Muscle layer of duodenum (tissue), 2 donors: ENCODE data around the gene CST9L.

Experiments used
- H3K27ac ChIP-seq: one replicate; pipeline ENCODE4 v1.7.0; 2013; ENCODE audit warnings: mild to moderate bottlenecking, low read length
- H3K27me3 ChIP-seq: one replicate; pipeline ENCODE4 v1.7.0; 2013; ENCODE audit warnings: low read depth, mild to moderate bottlenecking, control low read depth, low read length
- H3K36me3 ChIP-seq, 2 donors: one replicate each; pipeline ENCODE4 v1.7.0; 2013; ENCODE audit warnings: low read length in 2 of 2, control low read depth in 1 of 2, mild to moderate bottlenecking in 1 of 2; ENCODE audit not compliant: insufficient read depth in 2 of 2, control insufficient read depth in 1 of 2
- H3K4me1 ChIP-seq, 2 donors: one replicate each; pipeline ENCODE4 v1.7.0; 2013; ENCODE audit warnings: low read length in 2 of 2, mild to moderate bottlenecking in 2 of 2, control low read depth in 1 of 2, moderate library complexity in 1 of 2; ENCODE audit not compliant: insufficient read depth in 2 of 2, control insufficient read depth in 1 of 2
- H3K4me3 ChIP-seq, 2 donors: one replicate each; pipeline ENCODE4 v1.7.0; 2013; ENCODE audit warnings: low read length in 2 of 2, low read depth in 1 of 2, mild to moderate bottlenecking in 1 of 2
- H3K9me3 ChIP-seq, 2 donors: one replicate each; pipeline ENCODE4 v1.7.0; 2013; ENCODE audit warnings: low read length in 2 of 2, control low read depth in 1 of 2, mild to moderate bottlenecking in 1 of 2; ENCODE audit not compliant: control insufficient read depth in 1 of 2
- donor health status: healthy.

Gene CST9L

GRCh38 chr20:23565503-23566045 is 2.7 kb downstream of the CST9L start:
- Histone ChIP-seq H3K4me3 (no peak overlapping the region), H3K27ac (no peak overlapping the region), H3K36me3 (no peaks in the 10 kb centered on the region), H3K27me3 (no peaks in the 10 kb centered on the region), H3K4me1 (no peaks in the 10 kb centered on the region), H3K9me3 (peaks cover 8 to 19% of the 10 kb centered on the region in 2 donors)

GRCh38 chr20:23564927-23565326 is 3.4 kb downstream of the CST9L start:
- H3K4me1 ChIP-seq: no peaks in the 10 kb centered on the region
- H3K9me3 ChIP-seq: peaks cover 8 to 25% of the 10 kb centered on the region in 2 donors
- H3K36me3 ChIP-seq: no peaks in the 10 kb centered on the region
- H3K27ac ChIP-seq: no peak overlapping the region
- H3K4me3 ChIP-seq: no peak overlapping the region
- no peaks in the 10 kb centered on the region for H3K27me3 ChIP-seq

DNA sequence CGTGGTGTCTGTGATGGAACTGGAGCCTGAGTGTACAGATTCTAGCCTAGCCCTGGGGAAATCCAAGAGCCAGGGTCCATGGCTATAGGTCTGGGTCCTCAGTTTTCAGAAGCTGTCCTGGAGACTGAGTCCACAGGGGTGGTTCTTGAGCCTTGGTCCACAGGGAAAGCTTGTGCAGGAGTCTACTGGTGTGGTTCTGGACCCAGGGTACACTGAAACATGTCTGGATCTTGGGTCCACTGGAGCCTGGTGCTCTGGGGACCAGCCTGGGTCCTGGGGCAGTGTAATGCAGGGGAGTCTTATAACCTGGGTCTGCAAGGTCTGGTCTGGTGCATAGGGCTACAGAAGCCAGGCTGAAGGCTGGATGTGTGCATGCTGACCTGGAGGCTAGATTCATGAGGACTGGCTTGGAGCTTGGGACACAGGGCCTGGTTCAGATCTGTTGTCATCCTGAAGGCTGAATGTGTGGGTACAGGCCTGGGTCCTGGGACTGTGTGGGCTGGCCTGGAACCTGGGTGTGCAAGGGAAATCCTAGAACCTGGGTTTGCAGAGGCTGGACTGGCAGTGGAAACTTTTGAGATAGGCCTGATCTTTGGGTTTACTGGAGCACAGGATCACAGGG is 5.5 kb downstream of the CST9L start:
- Histone ChIP-seq H3K9me3 (peaks cover 8 to 29% of the 10 kb centered on the region in 2 donors), H3K4me1 (no peaks in the 10 kb centered on the region), H3K27me3 (no peaks in the 10 kb centered on the region), H3K27ac (no peak overlapping the region), H3K36me3 (no peaks in the 10 kb centered on the region), H3K4me3 (peak overlapping the region in 1 of 2 donors; percentile 32)

DNA sequence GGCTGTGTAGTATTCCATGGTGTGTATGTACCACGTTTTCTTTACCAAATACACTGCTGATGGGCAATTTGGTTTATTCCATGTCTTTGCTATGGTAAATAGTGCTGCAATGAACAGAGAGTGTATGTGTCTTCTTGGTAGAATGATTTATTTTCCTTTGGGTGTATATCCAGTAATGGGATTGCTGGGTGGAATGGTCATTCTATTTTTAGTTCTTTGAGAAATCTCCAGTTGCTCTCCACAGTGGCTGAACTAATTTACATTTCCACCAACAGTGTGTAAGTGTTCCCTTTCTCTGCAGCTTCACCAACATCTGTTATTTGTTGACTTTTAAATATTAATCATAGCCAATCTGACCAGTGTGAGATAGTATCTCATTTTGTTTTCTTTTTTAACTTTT is 13.9 kb downstream of the CST9L start:
- no peaks in the 10 kb centered on the region for H3K4me1 ChIP-seq
- no peak overlapping the region for H3K4me3 ChIP-seq
- H3K27ac ChIP-seq: no peak overlapping the region
- no peaks in the 10 kb centered on the region for H3K27me3 ChIP-seq
- peaks cover 0 to 5% of the 10 kb centered on the region in 2 donors for H3K9me3 ChIP-seq
- H3K36me3 ChIP-seq: no peaks in the 10 kb centered on the region

- Histone ChIP-seq H3K27ac (no peak overlapping the region), H3K9me3 (no peaks in the 10 kb centered on the region), H3K4me3 (no peak overlapping the region), H3K36me3 (no peaks in the 10 kb centered on the region), H3K4me1 (no peaks in the 10 kb centered on the region), H3K27me3 (no peaks in the 10 kb centered on the region)
Observed at GRCh38 chr20:23551786-23552185, 16.5 kb downstream of the CST9L start.

GRCh38 chr20:23551383-23551782 is 16.9 kb downstream of the CST9L start:
- H3K27me3 ChIP-seq: no peaks in the 10 kb centered on the region
- no peaks in the 10 kb centered on the region for H3K4me1 ChIP-seq
- no peak overlapping the region for H3K27ac ChIP-seq
- no peaks in the 10 kb centered on the region for H3K36me3 ChIP-seq
- H3K9me3 ChIP-seq: no peaks in the 10 kb centered on the region
- H3K4me3 ChIP-seq: no peak overlapping the region

DNA sequence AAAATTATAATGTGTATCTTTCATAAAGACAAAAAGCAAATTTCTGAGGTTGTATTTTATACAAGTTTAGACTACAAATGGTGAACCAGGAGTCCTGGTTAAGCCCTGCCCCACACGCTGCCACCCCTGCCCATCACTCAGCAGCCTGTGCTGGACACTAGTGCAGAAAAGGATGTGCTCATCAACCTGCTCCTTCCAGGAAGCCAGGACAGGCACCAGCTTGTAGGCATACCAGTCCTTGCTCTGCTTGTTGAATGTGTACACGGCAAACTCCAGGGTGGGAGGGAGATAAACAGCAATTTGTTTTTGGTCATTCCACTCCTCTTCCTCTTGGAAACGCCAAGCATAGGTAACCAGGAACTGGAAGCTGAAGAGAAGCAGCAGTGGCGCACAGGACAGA is 18.1 kb downstream of the CST9L start:
- Histone ChIP-seq H3K27ac (no peak overlapping the region), H3K4me1 (no peaks in the 10 kb centered on the region), H3K27me3 (no peaks in the 10 kb centered on the region)

GRCh38 chr20:23548408-23548807 is 19.9 kb downstream of the CST9L start:
- no peak overlapping the region for H3K4me3 ChIP-seq
- H3K36me3 ChIP-seq: no peaks in the 10 kb centered on the region
- no peaks in the 10 kb centered on the region for H3K27me3 ChIP-seq
- H3K9me3 ChIP-seq: no peaks in the 10 kb centered on the region
- no peaks in the 10 kb centered on the region for H3K4me1 ChIP-seq
- no peak overlapping the region for H3K27ac ChIP-seq

More for the DNA sequence above, 18.1 kb downstream of the CST9L start:
- H3K4me3 ChIP-seq: no peak overlapping the region
- H3K36me3 ChIP-seq: no peaks in the 10 kb centered on the region
- no peaks in the 10 kb centered on the region for H3K9me3 ChIP-seq

DNA sequence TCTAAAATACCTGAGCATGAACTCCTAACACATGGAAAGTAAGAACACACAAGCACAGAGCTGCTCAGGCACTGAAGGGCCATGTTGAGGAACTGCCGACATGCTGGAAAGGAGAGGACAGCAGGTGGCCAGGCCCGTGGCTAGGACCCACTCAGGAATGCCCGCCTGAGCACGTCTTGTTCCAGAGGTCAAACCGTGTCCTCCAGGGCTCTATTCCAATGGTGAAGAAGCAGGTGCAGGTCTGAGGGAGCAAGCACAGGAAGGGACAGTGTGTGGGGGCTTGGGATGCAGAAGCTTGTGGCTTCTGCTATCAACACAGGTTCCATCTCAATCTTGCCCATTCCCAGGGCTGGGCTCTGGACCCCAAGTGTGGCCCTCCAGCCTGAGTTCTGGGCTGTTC is 20.7 kb downstream of the CST9L start:
- Histone ChIP-seq H3K4me3 (no peak overlapping the region), H3K4me1 (no peaks in the 10 kb centered on the region), H3K9me3 (no peaks in the 10 kb centered on the region), H3K36me3 (no peaks in the 10 kb centered on the region), H3K27me3 (no peaks in the 10 kb centered on the region), H3K27ac (no peak overlapping the region)

DNA sequence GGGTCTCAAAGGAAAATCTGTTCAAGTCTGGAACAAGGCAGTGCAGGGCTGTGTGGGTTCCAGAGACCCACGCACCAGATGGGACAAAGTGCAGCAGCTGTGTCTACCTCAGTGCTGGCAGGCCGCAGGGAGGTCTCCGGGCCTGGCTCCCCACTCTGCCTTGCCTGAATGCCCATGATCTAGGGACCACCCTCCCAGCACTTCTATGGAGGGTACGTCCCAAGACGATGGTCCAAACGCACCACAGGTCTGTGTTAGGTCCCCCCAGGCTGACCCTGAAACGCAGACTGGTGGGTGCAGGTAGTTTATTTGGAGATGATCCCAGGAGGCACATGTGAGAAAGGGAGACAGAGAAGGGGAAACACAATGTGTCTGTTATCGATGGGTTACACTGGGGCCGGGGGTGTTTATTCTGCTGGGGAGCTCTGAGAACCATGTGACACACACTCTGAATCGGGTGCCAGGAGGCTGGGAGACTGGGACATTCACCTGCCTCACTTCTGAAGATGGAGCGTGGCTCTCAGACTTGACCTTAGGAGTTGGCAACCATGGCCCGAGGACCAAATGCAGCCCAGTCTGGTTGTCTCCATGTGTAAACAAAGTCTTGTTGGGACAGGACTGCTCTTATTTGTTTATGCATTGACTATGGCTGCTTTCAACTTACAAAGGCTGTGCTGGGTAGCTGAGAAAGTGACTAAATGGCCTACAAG is 21.7 kb downstream of the CST9L start:
- Histone ChIP-seq H3K27ac (no peak overlapping the region), H3K36me3 (no peaks in the 10 kb centered on the region), H3K4me3 (no peak overlapping the region), H3K27me3 (no peaks in the 10 kb centered on the region), H3K9me3 (no peaks in the 10 kb centered on the region), H3K4me1 (no peaks in the 10 kb centered on the region)

DNA sequence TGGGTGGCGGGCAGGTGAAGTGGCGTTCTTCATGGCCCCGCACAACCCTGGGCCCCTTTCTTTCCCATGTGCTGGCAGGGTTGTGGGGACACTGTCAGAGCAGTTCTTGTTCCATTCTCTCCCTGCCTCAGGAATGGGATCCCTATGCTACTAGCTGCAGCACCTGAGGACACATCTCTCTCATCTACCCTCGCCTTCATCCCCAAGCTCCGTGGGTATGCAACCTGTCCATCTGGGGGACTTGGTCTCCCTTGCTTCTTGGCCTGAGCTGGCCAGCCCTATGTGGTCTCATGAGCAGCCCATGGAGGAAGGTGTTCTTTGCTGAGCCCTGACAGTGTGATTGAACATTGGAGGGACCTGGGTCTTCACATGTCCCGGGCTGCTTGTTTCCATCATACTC is 24.2 kb downstream of the CST9L start:
- no peak overlapping the region for H3K27ac ChIP-seq
- no peaks in the 10 kb centered on the region for H3K4me1 ChIP-seq
- H3K27me3 ChIP-seq: no peaks in the 10 kb centered on the region
- H3K9me3 ChIP-seq: no peaks in the 10 kb centered on the region
- no peak overlapping the region for H3K4me3 ChIP-seq
- no peaks in the 10 kb centered on the region for H3K36me3 ChIP-seq
